Endometrium (tissue), 2 donors: ENCODE results near the gene FBXO33.

Source experiments
- FAIRE-seq: peaks from 2 replicates; lab custom pipeline; 2012; peaks lifted over from hg19 to GRCh38; lab: Jason Lieb, UNC
- donor health status: control.
- donor health status: control.

FBXO33 gene

GRCh38 chr14:39430762-39431415, 1.3 kb downstream of the FBXO33 start:
- no peak for FAIRE-seq

GRCh38 chr14:39428118-39428517, 4.1 kb downstream of the FBXO33 start:
- no peak for FAIRE-seq

- no peak for FAIRE-seq
Observed at GRCh38 chr14:39426605-39427004, 5.6 kb downstream of the FBXO33 start.

- FAIRE-seq: peak; percentile 86
Observed at GRCh38 chr14:39425947-39426346, 6.3 kb downstream of the FBXO33 start.

- no peak for FAIRE-seq
Observed at GRCh38 chr14:39423793-39424192, 8.4 kb downstream of the FBXO33 start.

GRCh38 chr14:39422243-39422642, 10.0 kb downstream of the FBXO33 start:
- FAIRE-seq: no peak

GRCh38 chr14:39419272-39419671, 13.0 kb downstream of the FBXO33 start:
- no peak for FAIRE-seq

GRCh38 chr14:39417014-39417413, 15.2 kb downstream of the FBXO33 start:
- FAIRE-seq: no peak

GRCh38 chr14:39416072-39416471, 16.2 kb downstream of the FBXO33 start:
- FAIRE-seq: no peak

- FAIRE-seq: no peak
Observed at GRCh38 chr14:39406560-39406959, 25.7 kb downstream of the FBXO33 start.

- no peak for FAIRE-seq
Observed at GRCh38 chr14:39398382-39398781, 33.9 kb downstream of the FBXO33 start.

- no peak for FAIRE-seq
Observed at GRCh38 chr14:39396448-39396847, 35.8 kb downstream of the FBXO33 start.

- no peak for FAIRE-seq
Observed at GRCh38 chr14:39395555-39396254, 36.5 kb downstream of the FBXO33 start.

GRCh38 chr14:39393289-39393688, 38.9 kb downstream of the FBXO33 start:
- no peak for FAIRE-seq

- no peak for FAIRE-seq
Observed at GRCh38 chr14:39384177-39384576, 48.1 kb downstream of the FBXO33 start.

- FAIRE-seq: no peak
Observed at GRCh38 chr14:39383741-39384140, 48.5 kb downstream of the FBXO33 start.

- FAIRE-seq: no peak
Observed at GRCh38 chr14:39383026-39383660, 49.1 kb downstream of the FBXO33 start.

GRCh38 chr14:39382463-39382862, 49.8 kb downstream of the FBXO33 start:
- no peak for FAIRE-seq

GRCh38 chr14:39381366-39381765, 50.9 kb downstream of the FBXO33 start:
- FAIRE-seq: no peak

GRCh38 chr14:39376667-39377403, 55.4 kb downstream of the FBXO33 start:
- FAIRE-seq: no peak

GRCh38 chr14:39374851-39375250, 57.4 kb downstream of the FBXO33 start:
- FAIRE-seq: no peak

- FAIRE-seq: no peak
Observed at GRCh38 chr14:39372656-39373055, 59.6 kb downstream of the FBXO33 start.

GRCh38 chr14:39370415-39370814, 61.8 kb downstream of the FBXO33 start:
- no peak for FAIRE-seq
